SK-N-SH treated with all-trans-retinoic acid at 6 μM for 48 hours (cell line): Measurements from ENCODE around the gene ITPRIPL2.

Experiments used
- ATAC-seq: fragments of 200-7000 bp; cut with Tn5 transposase; 3 replicates; pipeline ENCODE4 v1.9.1; 2020; ENCODE audit warnings: mild to moderate bottlenecking, moderate library complexity
- BACH2 ChIP-seq: fragments of 250-450 bp; sonication (Bioruptor Pico); IDR thresholded peaks from 2 replicates; pipeline ENCODE4 v1.9.0; 2021; ENCODE audit warnings: mild to moderate bottlenecking, borderline replicate concordance
- CREB5 ChIP-seq: fragments of 250-450 bp; sonication (Bioruptor Pico); IDR thresholded peaks from 2 replicates; pipeline ENCODE4 v1.5.1; 2020; ENCODE audit warnings: low read depth, mild to moderate bottlenecking, moderate library complexity
- CSDC2 ChIP-seq: fragments of 250-450 bp; sonication (Bioruptor Pico); IDR thresholded peaks from 2 replicates; pipeline ENCODE4 v1.5.0; 2020; ENCODE audit warnings: mild to moderate bottlenecking, moderate library complexity
- GLIS3 ChIP-seq: fragments of 250-450 bp; sonication (Bioruptor Pico); IDR thresholded peaks from 2 replicates; pipeline ENCODE4 v1.5.0; 2020; ENCODE audit warnings: mild to moderate bottlenecking, moderate library complexity
- ISL1 ChIP-seq: fragments of 250-450 bp; sonication (Bioruptor Pico); IDR thresholded peaks from 2 replicates; pipeline ENCODE4 v2.1.2; 2022; ENCODE audit warnings: mild to moderate bottlenecking, moderate library complexity
- OSR1 ChIP-seq: fragments of 250-450 bp; sonication (Bioruptor Pico); IDR thresholded peaks from 2 replicates; pipeline ENCODE4 v1.8.0; 2022; ENCODE audit warnings: moderate library complexity, mild to moderate bottlenecking, inconsistent platforms
- PATZ1 ChIP-seq: fragments of 250-450 bp; sonication (Bioruptor Pico); IDR thresholded peaks from 2 replicates; pipeline ENCODE4 v1.8.0; 2020; ENCODE audit warnings: mild to moderate bottlenecking, moderate library complexity, borderline replicate concordance
- POU6F1 ChIP-seq: fragments of 250-450 bp; sonication (Bioruptor Pico); IDR thresholded peaks from 2 replicates; pipeline ENCODE4 v1.8.0; 2021; ENCODE audit warnings: low read depth, mild to moderate bottlenecking, moderate library complexity, borderline replicate concordance
- RARB ChIP-seq: fragments of 250-450 bp; sonication (Bioruptor Pico); IDR thresholded peaks from 2 replicates; pipeline ENCODE4 v1.8.0; 2021; ENCODE audit warnings: mild to moderate bottlenecking, moderate library complexity
- SNAI2 ChIP-seq: fragments of 250-450 bp; sonication (Bioruptor Pico); IDR thresholded peaks from 2 replicates; pipeline ENCODE4 v1.5.0; 2020; ENCODE audit warnings: mild to moderate bottlenecking, moderate library complexity
- TOX ChIP-seq: fragments of 250-450 bp; sonication (Bioruptor Pico); IDR thresholded peaks from 2 replicates; pipeline ENCODE4 v1.8.0; 2021; ENCODE audit warnings: mild to moderate bottlenecking, moderate library complexity, borderline replicate concordance
- TSHZ2 ChIP-seq: fragments of 250-450 bp; sonication (Bioruptor Pico); IDR thresholded peaks from 2 replicates; pipeline ENCODE4 v1.5.0; 2020; ENCODE audit warnings: mild to moderate bottlenecking, moderate library complexity
- ZC3H10 ChIP-seq: fragments of 250-450 bp; sonication (Bioruptor Pico); IDR thresholded peaks from 2 replicates; pipeline ENCODE4 v1.5.1; 2021; ENCODE audit warnings: mild to moderate bottlenecking, moderate library complexity
- ZFP3 ChIP-seq: fragments of 250-450 bp; sonication (Bioruptor Pico); IDR thresholded peaks from 2 replicates; pipeline ENCODE4 v1.5.0; 2020; ENCODE audit warnings: mild to moderate bottlenecking, moderate library complexity
- ZFP30 ChIP-seq: fragments of 450-650 bp; formaldehyde crosslinking; IDR thresholded peaks from 2 replicates; pipeline ENCODE4 v1.5.0; 2022; ENCODE audit warnings: mild to moderate bottlenecking, moderate library complexity
- ZNF565 ChIP-seq: fragments of 450-650 bp; formaldehyde crosslinking; conservative IDR thresholded peaks from 2 replicates; pipeline ENCODE4 v1.5.0; 2020; ENCODE audit warnings: low read depth, mild to moderate bottlenecking, moderate library complexity
- ZNF70 ChIP-seq: fragments of 450-650 bp; formaldehyde crosslinking; IDR thresholded peaks from 2 replicates; pipeline ENCODE4 v1.5.0; 2020; ENCODE audit warnings: mild to moderate bottlenecking, moderate library complexity
- ZNF8 ChIP-seq: fragments of 450-650 bp; formaldehyde crosslinking; IDR thresholded peaks from 2 replicates; pipeline ENCODE4 v1.5.0; 2020; ENCODE audit warnings: mild to moderate bottlenecking, moderate library complexity

Gene ITPRIPL2

GRCh38 chr16:19148189-19148588 is 34.4 kb downstream of the ITPRIPL2 start:
- no peak for TF ChIP-seq CREB5 (CRISPR knock-in tag)
- TF ChIP-seq RARB, result no peak
- no peak for TF ChIP-seq OSR1 (CRISPR knock-in tag)
- TF ChIP-seq ZNF565 (CRISPR knock-in tag), result no peak
- TF ChIP-seq ZNF8, result peak; percentile 75; the same call in 1 of the 2 replicates
- no peak for TF ChIP-seq TSHZ2 (CRISPR knock-in tag)
- TF ChIP-seq, all 23 proteins: peak for 1
- ATAC-seq, result no peak

- ATAC-seq, result no peak
- no peak for TF ChIP-seq GLIS3 (CRISPR knock-in tag)
- TF ChIP-seq ZNF70 (CRISPR knock-in tag), result no peak
- TF ChIP-seq CSDC2 (CRISPR knock-in tag), result no peak
- no peak for TF ChIP-seq OSR1 (CRISPR knock-in tag)
- TF ChIP-seq ZFP3 (CRISPR knock-in tag), result no peak
- TF ChIP-seq TOX (CRISPR knock-in tag), result no peak
- TF ChIP-seq ZNF565 (CRISPR knock-in tag), result no peak
- TF ChIP-seq CREB5 (CRISPR knock-in tag), result no peak
These were observed 37.5 kb downstream of the ITPRIPL2 start for GRCh38 chr16:19151310-19151709.

GRCh38 chr16:19152042-19152441 is 38.3 kb downstream of the ITPRIPL2 start:
- TF ChIP-seq OSR1 (CRISPR knock-in tag) (no peak), ZNF8 (no peak), SNAI2 (CRISPR knock-in tag) (no peak), ZNF70 (CRISPR knock-in tag) (no peak), CSDC2 (CRISPR knock-in tag) (no peak), ZC3H10 (CRISPR knock-in tag) (no peak), PATZ1 (no peak), ISL1 (CRISPR knock-in tag) (no peak), BACH2 (CRISPR knock-in tag) (no peak), ZNF565 (CRISPR knock-in tag) (no peak), POU6F1 (CRISPR knock-in tag) (no peak), ZFP30 (CRISPR knock-in tag) (no peak), TSHZ2 (CRISPR knock-in tag) (no peak), ZFP3 (CRISPR knock-in tag) (no peak)
- ATAC-seq, result no peak
